T-helper 2 cell treated with Interferon-gamma antibody and Interleukin-4, amounts not matched to agents 100 ng/mL and 5 ng/mL, for 36 hours (primary cell): Measurements from ENCODE around the gene PRF1. TPM values are rescaled to one million over a fixed set of nuclear protein-coding genes. Genes with fewer than 3 reads are reported as not detected.
"Not testable (repeated sequence)": the region's sequence is repeated elsewhere in the genome, so short reads cannot be mapped to it uniquely, and the experiment has no call there.

Experiments
- intact Hi-C: fragments of 100-400 bp; cut with micrococcal nuclease; formaldehyde crosslinking; loops from one replicate; pipeline ENCODE4 v1.15.1; 2023
- total RNA-seq: library from RNA; stranded (reverse); gene quantifications from 2 replicates; pipeline ENCODE4 v1.2.3, GENCODE V29; 2022

PRF1 gene
- total RNA-seq = 72.2 and 78.3 TPM in 2 replicates

GRCh38 chr10:70602665-70603448, at the start of gene PRF1:
TSS of gene PRF1 (minus strand) at chr10:70602741. CDS start at chr10:70600902, 1,839 bp downstream.
- intact Hi-C loops = loop anchor here (1.0 to 5.0 kb wide), 2 partner anchors 25 to 46 kb away; no protein-coding TSS in a partner anchor

GRCh38 chr10:70651661-70652060, 49.1 kb upstream of the PRF1 start:
- intact Hi-C loops = no loop called here

- intact Hi-C loops = no loop called here
Measured at GRCh38 chr10:70650718-70651117, 48.2 kb upstream of the PRF1 start.

- intact Hi-C loops = no loop called here
Measured at GRCh38 chr10:70650104-70650503, 47.6 kb upstream of the PRF1 start.

GRCh38 chr10:70649526-70649925, 47.0 kb upstream of the PRF1 start:
- intact Hi-C loops = no loop called here

GRCh38 chr10:70648427-70648826, 45.9 kb upstream of the PRF1 start:
- intact Hi-C loops = no loop called here

- intact Hi-C loops = no loop called here
Measured at GRCh38 chr10:70647086-70647485, 44.5 kb upstream of the PRF1 start.

- intact Hi-C loops = not testable (repeated sequence)
Measured at GRCh38 chr10:70644959-70645358, 42.4 kb upstream of the PRF1 start.

GRCh38 chr10:70643272-70643671, 40.7 kb upstream of the PRF1 start:
- intact Hi-C loops = not testable (repeated sequence)

GRCh38 chr10:70639640-70640383, 37.3 kb upstream of the PRF1 start:
- intact Hi-C loops = not testable (repeated sequence)

GRCh38 chr10:70634515-70634914, 32.0 kb upstream of the PRF1 start:
- intact Hi-C loops = not testable (repeated sequence)

GRCh38 chr10:70634011-70634410, 31.5 kb upstream of the PRF1 start:
- intact Hi-C loops = no loop called here

- intact Hi-C loops = not testable (repeated sequence)
Measured at GRCh38 chr10:70631735-70632134, 29.2 kb upstream of the PRF1 start.

- intact Hi-C loops = no loop called here
Measured at GRCh38 chr10:70629338-70629737, 26.8 kb upstream of the PRF1 start.

GRCh38 chr10:70626056-70626455, 23.5 kb upstream of the PRF1 start:
- intact Hi-C loops = no loop called here

GRCh38 chr10:70622981-70623844, 20.7 kb upstream of the PRF1 start:
- intact Hi-C loops = no loop called here

GRCh38 chr10:70622541-70622940, 20.0 kb upstream of the PRF1 start:
- intact Hi-C loops = no loop called here

GRCh38 chr10:70621503-70622078, 19.1 kb upstream of the PRF1 start:
- intact Hi-C loops = no loop called here

GRCh38 chr10:70620020-70620289, 17.4 kb upstream of the PRF1 start:
- intact Hi-C loops = no loop called here

- intact Hi-C loops = no loop called here
Measured at GRCh38 chr10:70619271-70620019, 16.9 kb upstream of the PRF1 start.

GRCh38 chr10:70618663-70619062, 16.1 kb upstream of the PRF1 start:
- intact Hi-C loops = no loop called here
